NB4 (cell line): ENCODE data around the gene FNDC11.

Source experiments
- MYC ChIP-seq: IDR thresholded peaks from 2 replicates; pipeline ENCODE4 v1.6.1; 2011; ENCODE audit warnings: low read depth, low read length
- POLR2A ChIP-seq: IDR thresholded peaks from 2 replicates; pipeline ENCODE4 v1.6.1; 2011; ENCODE audit warnings: mild to moderate bottlenecking; ENCODE audit not compliant: insufficient read length; ENCODE audit errors: extremely low read depth
- TF ChIP-seq, protein P1 (sequence below): IDR thresholded peaks from one replicate; pipeline ENCODE4 v1.5.1; 2012; ENCODE audit warnings: low read depth, low read length

DNA sequence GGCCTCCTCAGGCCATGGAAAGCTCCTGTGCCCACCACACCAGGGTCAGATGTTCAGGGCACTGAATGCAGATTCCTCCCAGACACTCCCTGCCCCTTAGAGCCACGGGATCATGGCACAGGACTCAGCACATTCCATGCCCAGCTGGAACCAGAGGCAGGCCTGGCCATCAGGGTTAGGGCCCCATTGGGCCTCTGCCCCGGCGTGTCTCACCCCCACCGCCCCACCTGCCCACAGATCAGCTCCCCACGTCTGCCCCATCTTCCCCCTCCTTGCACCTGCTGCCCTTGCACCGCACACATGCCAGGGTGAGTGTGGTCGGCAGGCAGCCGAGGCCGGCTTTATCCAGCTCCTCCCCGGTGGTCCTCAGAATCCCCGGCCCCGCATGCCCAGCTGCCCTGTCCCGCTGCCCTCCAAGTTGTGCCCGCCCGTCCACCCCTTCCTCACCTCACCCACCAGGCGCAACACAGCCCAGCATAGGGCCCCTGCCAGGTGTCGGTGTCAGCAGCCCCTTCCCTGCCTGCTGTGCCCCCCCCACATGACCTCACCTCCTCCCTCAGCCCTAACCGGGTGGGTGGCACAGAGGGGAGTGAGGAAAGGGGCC lies 4.2 kb upstream of the FNDC11 start:
- TF ChIP-seq, protein P1, sequence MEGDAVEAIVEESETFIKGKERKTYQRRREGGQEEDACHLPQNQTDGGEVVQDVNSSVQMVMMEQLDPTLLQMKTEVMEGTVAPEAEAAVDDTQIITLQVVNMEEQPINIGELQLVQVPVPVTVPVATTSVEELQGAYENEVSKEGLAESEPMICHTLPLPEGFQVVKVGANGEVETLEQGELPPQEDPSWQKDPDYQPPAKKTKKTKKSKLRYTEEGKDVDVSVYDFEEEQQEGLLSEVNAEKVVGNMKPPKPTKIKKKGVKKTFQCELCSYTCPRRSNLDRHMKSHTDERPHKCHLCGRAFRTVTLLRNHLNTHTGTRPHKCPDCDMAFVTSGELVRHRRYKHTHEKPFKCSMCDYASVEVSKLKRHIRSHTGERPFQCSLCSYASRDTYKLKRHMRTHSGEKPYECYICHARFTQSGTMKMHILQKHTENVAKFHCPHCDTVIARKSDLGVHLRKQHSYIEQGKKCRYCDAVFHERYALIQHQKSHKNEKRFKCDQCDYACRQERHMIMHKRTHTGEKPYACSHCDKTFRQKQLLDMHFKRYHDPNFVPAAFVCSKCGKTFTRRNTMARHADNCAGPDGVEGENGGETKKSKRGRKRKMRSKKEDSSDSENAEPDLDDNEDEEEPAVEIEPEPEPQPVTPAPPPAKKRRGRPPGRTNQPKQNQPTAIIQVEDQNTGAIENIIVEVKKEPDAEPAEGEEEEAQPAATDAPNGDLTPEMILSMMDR, result no peak
- TF ChIP-seq MYC (no peak), POLR2A (no peak)
